Neural crest cell (in vitro differentiated cells): Measurements from ENCODE around the gene TMEM212. TPM values are rescaled to one million over a fixed set of nuclear protein-coding genes. Genes with fewer than 3 reads are reported as not detected.
"Not testable (repeated sequence)": the region's sequence is repeated elsewhere in the genome, so short reads cannot be mapped to it uniquely, and the experiment has no call there.

Experiments used
- DNase-seq: peaks from one replicate; pipeline ENCODE4 v3.0.0; 2021; ENCODE audit warnings: low read depth, mixed read lengths, low spot score
- H3K27ac Mint-ChIP-seq: one replicate; pipeline ENCODE4 v1.8.0; 2021; ENCODE audit warnings: mild to moderate bottlenecking, mixed read lengths; ENCODE audit not compliant: unreplicated experiment
- H3K27me3 Mint-ChIP-seq: 2 replicates; pipeline ENCODE4 v1.8.0; 2021; ENCODE audit warnings: low read depth, mild to moderate bottlenecking, mixed read lengths
- H3K36me3 Mint-ChIP-seq: 2 replicates; pipeline ENCODE4 v1.8.0; 2021; ENCODE audit warnings: low read depth, mild to moderate bottlenecking, mixed read lengths
- H3K4me1 Mint-ChIP-seq: 2 replicates; pipeline ENCODE4 v1.8.0; 2021; ENCODE audit warnings: mixed read lengths
- H3K4me3 Mint-ChIP-seq: one replicate; pipeline ENCODE4 v1.8.0; 2021; ENCODE audit warnings: mild to moderate bottlenecking, mixed read lengths
- H3K9me3 Mint-ChIP-seq: 2 replicates; pipeline ENCODE4 v1.8.0; 2021; ENCODE audit warnings: mixed read lengths
- total RNA-seq: library from RNA; stranded (reverse); gene quantifications from 2 replicates; pipeline ENCODE4 v1.2.1, GENCODE V29; 2021
- TF ChIP-seq, protein P1 (sequence below): fragments of 200-600 bp; sonication (generic); conservative IDR thresholded peaks from 2 replicates; pipeline ENCODE4 v1.5.0; 2021; ENCODE audit warnings: antibody characterized with exemption, mild to moderate bottlenecking

The TMEM212 gene
- total RNA-seq, 1 donor from 2014 or later = not detected

DNA sequence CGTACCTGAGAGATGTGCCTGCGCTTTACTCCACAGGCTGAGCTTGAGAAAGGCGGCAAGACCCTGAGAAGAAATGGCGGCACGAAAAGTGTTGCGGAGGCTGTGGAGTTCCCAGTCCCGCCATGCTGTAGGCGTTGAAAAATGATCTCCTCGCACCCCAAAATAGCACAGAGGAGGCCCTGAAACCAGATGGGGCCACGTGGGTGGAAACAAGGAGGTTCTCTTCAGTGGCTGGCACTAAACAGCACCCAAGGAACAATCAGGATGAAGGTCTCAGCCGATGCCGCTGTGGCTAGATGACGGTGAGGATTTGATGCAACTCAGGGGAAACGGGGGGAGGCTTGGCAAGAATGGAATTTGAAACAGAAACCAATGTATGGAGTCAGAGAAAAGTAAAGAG, 57.3 kb downstream of the TMEM212 start:
- H3K9me3 Mint-ChIP-seq = no peaks in the 10 kb centered on the region

DNA sequence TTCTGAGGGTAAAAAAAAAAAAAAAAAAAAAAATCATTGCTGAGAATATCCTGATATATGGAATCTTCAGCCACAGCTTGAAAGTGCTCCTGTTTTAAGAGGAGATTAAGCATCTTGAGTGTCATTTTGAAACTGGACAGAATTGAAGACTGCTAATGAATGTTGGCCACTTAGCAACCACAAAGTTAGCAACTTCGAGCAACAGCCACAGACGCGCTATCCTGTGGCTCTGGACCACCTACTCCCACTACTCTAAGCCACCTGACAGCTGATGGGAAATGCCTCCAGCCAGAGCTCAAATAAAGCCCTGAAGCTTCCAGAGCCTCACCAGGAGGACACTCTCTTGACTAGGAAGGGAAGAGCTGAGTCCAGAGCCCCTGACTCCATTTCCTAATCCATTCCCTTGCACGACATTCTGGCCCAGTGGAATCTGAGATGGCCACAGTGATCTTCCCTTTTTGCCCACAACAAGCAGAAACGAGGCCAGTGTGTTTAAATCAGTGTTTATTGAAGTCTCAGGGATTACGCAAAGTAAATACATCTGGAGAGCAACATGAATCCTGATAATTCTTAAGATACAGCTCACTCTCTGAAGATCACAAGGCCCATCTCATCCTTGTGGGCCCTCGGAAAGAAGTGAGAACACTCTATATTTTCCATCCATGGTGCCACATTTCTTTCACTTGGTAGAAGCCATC, 58.6 kb downstream of the TMEM212 start:
- Mint-ChIP-seq H3K4me3 (no peak overlapping the region), H3K27ac (no peak overlapping the region), H3K36me3 (no peaks in the 10 kb centered on the region), H3K4me1 (peaks cover 9% of the 10 kb centered on the region), H3K9me3 (no peaks in the 10 kb centered on the region), H3K27me3 (no peaks in the 10 kb centered on the region)
- TF ChIP-seq, protein P1, sequence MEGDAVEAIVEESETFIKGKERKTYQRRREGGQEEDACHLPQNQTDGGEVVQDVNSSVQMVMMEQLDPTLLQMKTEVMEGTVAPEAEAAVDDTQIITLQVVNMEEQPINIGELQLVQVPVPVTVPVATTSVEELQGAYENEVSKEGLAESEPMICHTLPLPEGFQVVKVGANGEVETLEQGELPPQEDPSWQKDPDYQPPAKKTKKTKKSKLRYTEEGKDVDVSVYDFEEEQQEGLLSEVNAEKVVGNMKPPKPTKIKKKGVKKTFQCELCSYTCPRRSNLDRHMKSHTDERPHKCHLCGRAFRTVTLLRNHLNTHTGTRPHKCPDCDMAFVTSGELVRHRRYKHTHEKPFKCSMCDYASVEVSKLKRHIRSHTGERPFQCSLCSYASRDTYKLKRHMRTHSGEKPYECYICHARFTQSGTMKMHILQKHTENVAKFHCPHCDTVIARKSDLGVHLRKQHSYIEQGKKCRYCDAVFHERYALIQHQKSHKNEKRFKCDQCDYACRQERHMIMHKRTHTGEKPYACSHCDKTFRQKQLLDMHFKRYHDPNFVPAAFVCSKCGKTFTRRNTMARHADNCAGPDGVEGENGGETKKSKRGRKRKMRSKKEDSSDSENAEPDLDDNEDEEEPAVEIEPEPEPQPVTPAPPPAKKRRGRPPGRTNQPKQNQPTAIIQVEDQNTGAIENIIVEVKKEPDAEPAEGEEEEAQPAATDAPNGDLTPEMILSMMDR = no peak
- DNase-seq = no peak

More for the DNA sequence above, 57.3 kb downstream of the TMEM212 start:
- peaks cover 17% of the 10 kb centered on the region for H3K4me1 Mint-ChIP-seq
- no peaks in the 10 kb centered on the region for H3K27me3 Mint-ChIP-seq
- no peak overlapping the region for H3K27ac Mint-ChIP-seq
- no peak for DNase-seq
- TF ChIP-seq, protein P1 = no peak
- no peak overlapping the region for H3K4me3 Mint-ChIP-seq
- H3K36me3 Mint-ChIP-seq = no peaks in the 10 kb centered on the region

DNA sequence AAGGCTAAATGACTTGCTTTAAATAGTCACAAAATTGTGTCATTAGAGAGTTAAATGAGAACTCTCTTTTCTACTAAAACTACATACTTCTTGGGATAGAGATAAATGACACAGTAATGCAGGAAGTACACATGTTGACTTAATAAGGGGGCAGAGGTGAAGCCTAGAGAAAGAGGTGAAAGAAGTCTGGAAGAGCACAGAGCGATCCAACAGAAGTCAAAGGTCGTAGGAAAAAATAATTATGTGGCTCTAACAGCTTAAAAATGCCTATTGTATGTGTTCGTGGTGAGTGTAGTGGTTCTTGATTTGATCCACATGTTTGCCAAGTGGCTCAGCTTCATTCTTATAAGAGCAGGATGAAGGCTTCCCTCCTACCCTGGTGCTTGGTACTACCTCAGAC, 61.7 kb downstream of the TMEM212 start:
- H3K4me1 Mint-ChIP-seq = peaks cover 9% of the 10 kb centered on the region
- H3K9me3 Mint-ChIP-seq = peaks cover 4% of the 10 kb centered on the region
- H3K27ac Mint-ChIP-seq = no peak overlapping the region
- H3K4me3 Mint-ChIP-seq = no peak overlapping the region
- H3K27me3 Mint-ChIP-seq = no peaks in the 10 kb centered on the region
- H3K36me3 Mint-ChIP-seq = peaks cover 4% of the 10 kb centered on the region
- TF ChIP-seq, protein P1 = no peak
- DNase-seq = no peak

DNA sequence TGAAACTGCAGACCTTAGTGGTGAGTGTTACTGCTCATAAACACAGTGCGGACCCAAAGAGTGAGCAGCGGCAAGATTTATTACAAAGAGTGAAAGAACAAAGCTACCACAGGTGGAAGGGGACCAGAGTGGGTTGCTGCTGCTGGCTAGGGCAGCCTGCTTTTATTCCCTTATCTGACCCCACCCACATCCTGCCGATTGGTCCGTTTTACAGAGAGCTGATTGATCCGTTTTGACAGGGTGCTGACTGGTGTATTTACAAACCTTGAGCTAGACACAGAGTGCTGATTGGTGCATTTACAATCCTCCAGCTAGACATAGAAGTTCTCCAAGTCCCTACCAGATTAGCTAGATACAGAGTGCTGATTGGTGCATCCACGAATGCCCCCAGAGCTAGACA, 63.4 kb downstream of the TMEM212 start:
- not testable (repeated sequence) for H3K4me1 Mint-ChIP-seq, H3K27ac Mint-ChIP-seq, H3K4me3 Mint-ChIP-seq, H3K36me3 Mint-ChIP-seq, H3K27me3 Mint-ChIP-seq, DNase-seq, H3K9me3 Mint-ChIP-seq

DNA sequence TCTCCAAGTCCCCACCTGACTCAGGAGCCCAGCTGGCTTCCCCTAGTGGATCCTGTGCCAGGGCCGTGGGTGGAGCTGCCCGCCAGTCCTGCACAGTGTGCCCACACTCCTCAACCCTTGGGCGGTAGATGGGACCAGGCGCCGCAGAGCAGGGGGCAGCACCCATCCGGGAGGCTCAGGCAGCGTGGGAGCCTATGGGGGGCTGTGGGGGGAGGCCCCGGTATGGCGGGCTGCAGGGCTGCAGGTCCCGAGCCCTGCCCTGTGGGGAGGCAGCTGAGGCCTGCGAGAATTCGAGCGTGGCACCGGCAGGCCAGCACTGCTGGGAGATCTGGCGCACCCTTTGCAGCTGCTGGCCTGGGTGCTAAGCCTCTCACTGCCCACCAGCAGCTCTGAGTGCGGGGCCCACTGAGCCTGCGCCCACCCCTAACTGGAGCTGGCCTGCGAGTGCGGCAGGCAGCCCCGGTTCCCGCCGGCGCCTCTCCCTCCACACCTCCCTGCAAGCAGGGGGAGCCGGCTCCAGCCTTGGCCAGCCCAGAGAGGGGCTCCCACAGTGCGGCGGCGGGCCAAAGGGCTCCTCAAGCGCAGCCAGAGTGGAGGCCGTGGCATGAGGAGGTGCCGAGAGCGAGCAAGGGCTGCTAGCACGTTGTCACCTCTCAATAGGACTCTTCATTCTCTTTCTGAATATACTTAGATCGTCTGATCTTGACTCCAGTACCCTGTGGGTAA, 64.0 kb downstream of the TMEM212 start:
- Mint-ChIP-seq H3K4me1 (peaks cover 9% of the 10 kb centered on the region), H3K27me3 (no peaks in the 10 kb centered on the region), H3K4me3 (no peak overlapping the region), H3K36me3 (peaks cover 4% of the 10 kb centered on the region), H3K27ac (no peak overlapping the region), H3K9me3 (peaks cover 11% of the 10 kb centered on the region)
- DNase-seq = no peak
- TF ChIP-seq, protein P1 = no peak

DNA sequence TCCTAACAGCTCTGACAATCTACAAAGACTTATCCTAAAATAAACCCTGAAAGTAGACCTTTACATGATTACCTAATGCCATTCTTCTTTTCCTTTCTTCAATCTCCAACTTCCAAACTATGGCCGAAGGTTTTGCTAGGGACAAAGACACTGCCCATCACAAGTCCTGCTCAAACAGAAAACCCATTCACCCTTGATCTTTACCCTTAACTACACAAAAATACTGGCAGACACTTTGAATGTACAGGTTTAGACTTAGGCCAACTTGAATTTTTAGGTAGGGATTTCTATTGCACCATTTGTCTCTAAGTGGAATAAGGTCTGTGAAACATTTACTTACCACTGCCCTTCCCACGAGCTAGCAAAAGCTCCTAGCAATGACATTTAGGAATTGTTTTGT, 64.6 kb downstream of the TMEM212 start:
- no peak overlapping the region for H3K4me3 Mint-ChIP-seq
- H3K9me3 Mint-ChIP-seq = peaks cover 11% of the 10 kb centered on the region
- peaks cover 9% of the 10 kb centered on the region for H3K4me1 Mint-ChIP-seq
- peaks cover 4% of the 10 kb centered on the region for H3K36me3 Mint-ChIP-seq
- DNase-seq = no peak
- H3K27ac Mint-ChIP-seq = no peak overlapping the region
- no peaks in the 10 kb centered on the region for H3K27me3 Mint-ChIP-seq
- TF ChIP-seq, protein P1 = no peak
